ENCODE measurements around the gene SERPINE2. TPM values are rescaled to one million over a fixed set of nuclear protein-coding genes. Genes with fewer than 3 reads are reported as not detected.
A peak's percentile ranks its signal among the peaks of the same experiment; 100 is the strongest.
"Not testable (repeated sequence)": the region's sequence is repeated elsewhere in the genome, so short reads cannot be mapped to it uniquely, and the experiment has no call there.

SERPINE2 gene
- polyA plus RNA-seq, 5 donors, result 79.3 to 111 (median 89.9) TPM

GRCh38 chr2:224022486-224022885 is 16.6 kb downstream of the SERPINE2 start:
- DNase-seq, result no peak

DNA sequence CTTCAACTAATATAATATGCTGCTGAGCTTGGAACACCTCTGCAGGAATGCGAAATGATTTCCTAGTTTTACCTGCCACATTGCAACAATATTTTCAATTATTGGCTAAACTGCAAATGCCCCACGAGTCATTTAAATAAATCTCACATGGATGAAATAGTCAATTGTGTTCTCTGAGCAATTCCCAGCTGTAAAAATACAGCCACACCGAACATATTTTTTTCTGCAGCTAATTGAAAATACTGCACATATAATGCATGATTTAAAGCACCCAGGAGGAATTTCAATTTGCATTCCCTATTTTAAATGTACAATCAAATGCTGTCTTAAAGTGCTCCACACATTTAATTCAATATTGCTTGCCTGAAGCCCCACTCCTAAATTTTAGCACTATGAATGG is 18.6 kb downstream of the SERPINE2 start:
- DNase-seq, result no peak

GRCh38 chr2:224017957-224018356 is 21.1 kb downstream of the SERPINE2 start:
- DNase-seq, result no peak

DNA sequence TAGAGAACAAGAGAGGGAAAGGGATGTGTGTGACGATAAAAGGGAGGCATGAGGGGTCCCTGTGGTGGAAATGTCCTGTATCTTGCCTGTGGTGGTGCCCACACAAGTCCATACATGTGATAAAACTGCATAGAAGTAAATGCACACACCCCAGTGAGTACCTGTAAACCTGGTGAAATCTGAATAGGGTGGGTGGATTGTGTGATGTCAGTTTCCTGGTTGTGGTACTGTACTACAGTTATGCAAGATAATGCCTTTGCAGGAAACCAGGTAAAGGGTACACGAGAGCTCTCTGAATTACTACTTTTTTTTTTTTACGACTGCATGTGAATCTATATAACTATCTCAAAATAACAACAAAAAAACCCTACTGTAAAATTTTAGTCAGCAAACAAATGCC is 22.1 kb downstream of the SERPINE2 start:
- DNase-seq, result no peak

- DNase-seq, result no peak
These were observed 24.8 kb downstream of the SERPINE2 start for GRCh38 chr2:224014336-224014735.

DNA sequence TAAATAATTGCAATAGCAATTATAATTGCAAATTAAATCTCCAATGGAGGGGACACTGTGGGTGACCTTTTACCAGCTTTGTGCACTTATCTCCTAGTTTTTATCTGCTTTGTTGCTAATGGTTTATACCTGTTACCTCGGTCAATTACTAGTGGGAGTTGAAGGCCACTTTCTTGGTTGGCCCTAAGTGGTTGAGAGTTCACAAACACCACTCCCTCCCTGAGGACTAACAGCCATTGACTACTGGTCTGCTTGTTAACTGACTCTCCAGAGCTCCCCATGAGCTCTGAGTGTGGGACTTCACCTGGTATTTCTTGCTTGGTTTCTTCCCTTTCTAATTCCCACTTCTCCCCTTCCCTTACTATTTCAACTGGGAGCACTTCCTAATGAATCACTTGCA is 27.2 kb downstream of the SERPINE2 start:
- no peak for DNase-seq

GRCh38 chr2:224009605-224010315 is 29.3 kb downstream of the SERPINE2 start:
- no peak for DNase-seq

DNA sequence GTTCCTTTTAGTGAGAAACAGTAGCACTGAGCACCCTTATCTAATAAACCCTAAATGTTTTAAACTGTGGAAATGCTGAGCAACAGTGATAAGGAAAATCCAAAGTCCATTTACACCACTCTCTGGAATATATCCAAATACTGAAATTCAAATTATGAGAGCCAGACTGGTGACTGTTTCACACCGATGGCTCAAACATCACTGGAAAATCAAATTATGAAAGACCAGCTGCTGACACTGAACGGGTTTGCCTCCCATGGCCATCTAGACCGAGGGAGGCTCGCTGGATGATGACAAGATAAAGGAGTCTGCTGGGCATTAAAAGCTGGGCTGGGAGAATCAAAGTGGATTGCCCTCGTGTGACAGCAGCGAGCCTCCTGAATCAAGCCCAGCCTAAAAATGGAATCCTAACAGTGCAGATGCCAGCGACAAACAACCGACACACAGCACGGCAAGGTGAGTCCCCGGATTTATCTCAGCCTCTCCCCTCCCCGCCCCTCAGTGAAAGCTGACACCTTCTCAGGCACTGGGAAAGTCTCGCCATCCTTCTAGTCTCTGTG is 30.3 kb downstream of the SERPINE2 start:
- no peak for DNase-seq

GRCh38 chr2:224004105-224004695 is 34.9 kb downstream of the SERPINE2 start:
- DNase-seq, result peak; percentile 38 to 47

- DNase-seq, result not testable (repeated sequence)
These were observed 38.4 kb downstream of the SERPINE2 start for GRCh38 chr2:224000662-224001061.

GRCh38 chr2:223999862-224000261 is 39.2 kb downstream of the SERPINE2 start:
- no peak for DNase-seq

GRCh38 chr2:223998948-223999347 is 40.1 kb downstream of the SERPINE2 start:
- peak; percentile 57 to 61 for DNase-seq

- no peak for DNase-seq
These were observed 41.1 kb downstream of the SERPINE2 start for GRCh38 chr2:223997938-223998337.

DNA sequence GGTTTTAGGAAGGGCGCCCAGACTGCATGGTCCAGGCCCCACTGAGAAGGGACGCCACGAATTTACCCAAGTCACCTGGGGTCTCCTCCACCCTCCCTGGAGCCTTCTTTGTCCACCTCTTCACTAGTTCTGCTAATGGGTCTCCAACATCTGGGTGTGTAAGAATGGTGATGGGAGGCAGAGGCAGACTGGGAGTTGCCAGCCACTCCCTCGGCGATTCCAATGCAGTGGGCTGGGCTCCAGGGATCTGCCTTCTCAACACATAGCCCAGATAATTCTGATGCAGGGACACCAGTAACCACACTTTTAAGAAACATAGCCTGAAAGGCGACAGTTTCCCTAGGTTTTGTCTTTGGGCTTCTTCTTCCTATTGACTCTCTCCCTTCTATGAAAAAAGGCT is 42.7 kb downstream of the SERPINE2 start:
- no peak for DNase-seq

DNA sequence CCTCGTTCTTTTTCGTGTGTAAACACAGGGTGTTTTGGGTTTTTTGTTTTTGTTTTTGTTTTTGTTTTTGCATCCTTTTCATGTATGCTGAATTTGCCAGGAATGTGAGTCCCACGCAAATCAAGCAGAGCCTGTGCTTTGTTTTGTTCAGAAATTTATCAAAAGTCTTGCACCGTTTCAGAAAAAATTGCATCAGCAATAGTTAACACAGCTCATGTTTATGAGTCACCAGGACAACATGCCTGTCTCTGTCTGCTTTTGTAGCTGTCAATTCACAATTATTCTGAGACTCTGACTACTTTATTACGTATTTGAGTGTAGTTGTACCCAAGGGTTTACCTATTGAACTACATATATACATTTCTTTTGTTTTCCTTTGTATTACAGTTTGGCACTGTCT is 43.5 kb downstream of the SERPINE2 start:
- DNase-seq, result no peak

DNA sequence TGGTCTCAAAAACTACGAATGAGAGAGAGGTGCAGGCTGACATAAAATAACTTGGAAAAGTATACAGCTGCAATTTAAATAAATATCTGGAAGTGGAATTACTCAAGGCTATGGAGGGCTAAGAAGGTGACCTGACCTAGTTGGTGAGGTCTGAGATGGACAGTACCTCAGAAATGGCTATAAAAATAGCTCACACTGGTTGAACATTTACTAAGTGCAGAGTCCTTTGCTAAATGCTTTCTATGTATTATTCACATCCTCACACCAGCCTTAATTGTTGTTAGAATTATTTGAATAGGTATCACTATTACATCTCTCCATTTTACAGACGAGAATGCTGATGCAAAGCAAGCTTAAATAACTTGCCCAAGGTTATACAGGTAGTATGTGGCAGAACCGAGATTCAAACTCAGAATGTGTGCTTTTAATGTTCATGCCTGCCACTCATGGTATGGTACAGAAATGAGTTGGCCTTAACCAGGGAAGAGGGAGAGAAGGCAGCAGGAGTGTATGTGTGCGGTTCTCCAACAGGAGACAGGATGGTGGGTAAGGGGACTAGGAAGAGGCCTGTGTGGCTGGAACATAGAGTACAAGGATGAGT is 44.4 kb downstream of the SERPINE2 start:
- no peak for DNase-seq

DNA sequence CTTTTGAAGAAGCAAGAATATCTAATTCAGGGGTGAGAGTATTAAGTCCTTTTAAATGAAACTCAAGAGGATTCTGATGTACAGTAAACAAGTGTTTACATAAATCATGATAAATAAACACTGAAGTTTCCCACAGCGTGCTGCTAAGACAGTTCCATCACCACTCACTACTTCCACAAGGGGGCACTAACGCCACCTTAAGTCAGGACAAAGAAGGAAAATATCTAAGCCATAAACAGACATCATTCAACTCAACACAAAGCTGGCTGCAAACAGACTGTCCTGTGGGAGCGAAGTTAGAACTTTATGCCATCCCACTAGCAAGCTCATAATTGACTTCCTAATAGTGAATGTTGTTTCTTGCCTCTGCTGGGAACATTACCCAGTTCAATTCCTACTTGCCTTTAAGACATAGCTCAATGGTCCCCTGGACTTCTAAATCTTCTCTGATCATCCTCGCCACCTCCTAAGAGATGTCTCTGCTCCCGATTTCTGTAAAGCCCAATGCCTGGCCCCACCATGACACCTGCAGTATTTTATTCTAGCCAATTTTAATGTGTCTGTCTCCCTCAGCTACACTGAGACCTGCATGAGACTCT is 45.4 kb downstream of the SERPINE2 start:
- peak; percentile 67 to 83 for DNase-seq

GRCh38 chr2:223991611-223992010 is 47.5 kb downstream of the SERPINE2 start:
- no peak for DNase-seq

DNA sequence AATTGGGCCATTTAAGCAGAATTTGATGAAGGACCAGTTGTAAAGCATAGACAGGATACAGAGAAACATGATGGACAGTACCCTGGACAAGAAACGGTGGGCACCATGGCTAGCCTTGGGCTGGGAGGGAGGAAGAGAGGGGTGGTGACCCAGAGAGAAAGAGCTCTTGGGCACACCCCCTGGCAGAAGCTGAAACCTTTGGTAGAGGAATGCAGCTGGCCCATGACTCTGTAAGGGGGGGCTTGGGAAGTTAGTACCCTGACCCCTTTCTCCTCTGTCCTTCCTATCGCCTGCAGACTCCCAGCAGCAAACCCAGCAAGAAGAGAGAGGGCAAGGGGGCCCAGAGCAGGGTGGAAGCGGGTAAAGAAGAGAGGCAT is 49.2 kb downstream of the SERPINE2 start:
- DNase-seq, result no peak

DNA sequence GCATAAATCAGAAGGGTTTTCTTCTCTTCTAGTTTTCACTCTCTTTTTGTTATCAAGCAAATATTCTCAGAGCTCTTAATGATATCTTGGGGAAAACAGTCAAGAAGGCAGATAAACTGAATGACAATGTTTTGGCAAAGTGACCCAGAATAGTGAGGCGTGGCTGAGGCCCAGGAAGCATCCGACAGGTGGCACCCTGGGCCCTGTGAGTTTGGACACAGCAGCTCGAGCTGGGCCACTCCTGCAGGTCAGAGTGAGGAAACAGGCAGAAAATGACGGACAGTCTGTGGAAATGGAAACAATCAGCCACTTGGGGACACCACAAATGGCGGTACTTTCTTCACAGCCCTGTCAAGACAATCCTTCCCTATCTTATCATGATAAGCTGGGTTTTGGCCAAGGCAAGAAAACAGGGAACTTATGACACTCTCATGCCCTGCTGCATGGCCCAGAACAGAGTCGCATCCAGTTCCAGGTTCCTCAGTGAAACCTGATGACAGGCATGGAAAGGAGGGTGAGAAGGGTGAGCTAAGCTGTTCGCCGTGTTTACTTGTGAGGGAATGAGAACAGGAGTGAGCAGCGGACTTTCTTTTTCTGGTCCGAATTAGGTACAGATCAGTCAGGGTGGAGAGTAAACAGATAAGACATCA is 49.8 kb downstream of the SERPINE2 start:
- no peak for DNase-seq

- no peak for DNase-seq
These were observed 57.8 kb downstream of the SERPINE2 start for GRCh38 chr2:223981241-223981640.

- DNase-seq, result no peak
These were observed 58.3 kb downstream of the SERPINE2 start for GRCh38 chr2:223980803-223981202.
